T-helper 2 cell treated with Interferon-gamma antibody and Interleukin-4, amounts not matched to agents 5 μg/mL and 100 μg/mL, for 36 hours (primary cell): ENCODE data around the gene CUX1.

Source experiments
- DNase-seq: peaks from one replicate; pipeline ENCODE4 v3.0.0; 2021; ENCODE audit warnings: low spot score
- H3K27ac Mint-ChIP-seq: one replicate; pipeline ENCODE4 v1.8.0; 2021; ENCODE audit warnings: mild to moderate bottlenecking, mixed read lengths
- H3K27me3 Mint-ChIP-seq: one replicate; pipeline ENCODE4 v1.8.0; 2021; ENCODE audit warnings: low read depth, mixed read lengths
- H3K36me3 Mint-ChIP-seq: one replicate; pipeline ENCODE4 v1.8.0; 2021; ENCODE audit warnings: low read depth, mixed read lengths
- H3K4me1 Mint-ChIP-seq: one replicate; pipeline ENCODE4 v1.8.0; 2021; ENCODE audit warnings: low read depth, mixed read lengths
- H3K4me3 Mint-ChIP-seq: one replicate; pipeline ENCODE4 v1.8.0; 2022; ENCODE audit warnings: mild to moderate bottlenecking, moderate library complexity, mixed read lengths
- H3K9me3 Mint-ChIP-seq: one replicate; pipeline ENCODE4 v1.8.0; 2021; ENCODE audit warnings: mixed read lengths

Gene CUX1

DNA sequence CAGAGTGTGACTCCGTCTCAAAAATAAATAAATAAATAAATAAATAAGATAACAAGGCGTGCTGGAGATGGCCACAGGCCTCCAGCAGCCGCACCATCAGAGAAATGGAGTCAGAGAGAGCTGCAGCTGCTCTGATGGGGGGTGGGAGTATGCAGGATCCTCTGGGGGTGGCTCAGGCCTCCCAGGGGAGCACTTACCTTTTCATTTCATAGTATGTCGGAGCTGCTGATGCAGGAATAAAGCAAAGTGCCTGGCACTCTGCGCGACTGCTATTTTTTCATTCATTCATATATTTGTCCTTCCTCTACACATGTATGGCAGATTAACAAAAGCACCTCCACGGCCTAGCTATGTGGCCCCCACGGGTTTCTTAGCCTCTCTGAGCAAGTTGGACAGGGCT lies 175.9 kb downstream of the CUX1 start:
- Mint-ChIP-seq H3K4me3 (no peak overlapping the region), H3K4me1 (peaks cover 7% of the 10 kb centered on the region), H3K36me3 (no peaks in the 10 kb centered on the region), H3K27ac (no peak overlapping the region), H3K9me3 (no peaks in the 10 kb centered on the region), H3K27me3 (no peaks in the 10 kb centered on the region)
- DNase-seq: no peak

DNA sequence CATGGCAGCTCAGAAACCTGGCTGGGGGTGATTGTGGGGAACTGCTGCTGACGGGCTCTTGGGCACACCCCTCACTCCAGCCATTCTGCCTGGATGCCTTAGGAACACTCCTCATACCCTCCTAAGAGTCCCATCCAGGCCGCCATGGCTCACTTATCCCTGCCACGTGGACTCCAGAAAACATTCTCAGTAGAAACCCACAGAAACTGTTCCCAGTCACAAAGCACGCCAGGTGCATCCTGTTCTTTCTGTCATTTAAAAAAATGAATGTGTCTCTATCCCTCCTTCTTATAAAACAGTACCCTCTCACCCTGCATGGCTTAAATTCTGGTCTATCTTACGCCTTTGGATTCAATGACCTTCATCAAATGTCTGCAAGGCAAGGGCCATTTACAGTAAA lies 177.7 kb downstream of the CUX1 start:
- Mint-ChIP-seq H3K27me3 (no peaks in the 10 kb centered on the region), H3K4me3 (no peak overlapping the region), H3K9me3 (no peaks in the 10 kb centered on the region), H3K27ac (no peak overlapping the region), H3K4me1 (peaks cover 7% of the 10 kb centered on the region), H3K36me3 (no peaks in the 10 kb centered on the region)
- DNase-seq: no peak

DNA sequence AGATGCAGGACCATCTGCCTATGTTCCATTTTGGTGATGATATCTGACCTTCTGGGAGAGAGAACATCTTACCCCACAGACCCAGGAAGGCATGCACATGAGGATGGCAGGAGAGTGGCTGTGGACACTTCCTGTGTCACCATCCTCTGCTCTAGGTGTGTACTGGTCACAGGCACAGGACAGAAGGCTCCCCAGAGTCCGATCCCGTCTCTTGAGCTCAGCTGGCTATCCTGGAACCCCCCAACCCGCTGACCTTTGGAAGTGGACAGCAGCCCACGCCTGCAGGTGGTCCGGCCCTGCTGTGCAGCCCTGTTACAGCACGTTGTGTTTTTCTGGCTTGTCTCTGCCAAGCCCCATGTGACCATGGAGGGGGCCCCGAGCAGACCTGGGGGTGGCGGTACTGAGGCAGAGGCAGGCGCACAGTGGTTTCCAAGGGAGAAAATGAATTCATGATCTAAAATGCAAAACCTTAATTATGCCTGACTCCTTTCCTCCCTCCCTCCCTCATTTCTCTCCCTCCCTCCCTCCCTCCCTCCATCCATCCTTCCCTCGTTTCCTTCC lies 178.8 kb downstream of the CUX1 start:
- Mint-ChIP-seq H3K27me3 (no peaks in the 10 kb centered on the region), H3K9me3 (no peaks in the 10 kb centered on the region), H3K36me3 (no peaks in the 10 kb centered on the region), H3K27ac (no peak overlapping the region), H3K4me3 (no peak overlapping the region), H3K4me1 (peaks cover 2% of the 10 kb centered on the region)
- DNase-seq: no peak

DNA sequence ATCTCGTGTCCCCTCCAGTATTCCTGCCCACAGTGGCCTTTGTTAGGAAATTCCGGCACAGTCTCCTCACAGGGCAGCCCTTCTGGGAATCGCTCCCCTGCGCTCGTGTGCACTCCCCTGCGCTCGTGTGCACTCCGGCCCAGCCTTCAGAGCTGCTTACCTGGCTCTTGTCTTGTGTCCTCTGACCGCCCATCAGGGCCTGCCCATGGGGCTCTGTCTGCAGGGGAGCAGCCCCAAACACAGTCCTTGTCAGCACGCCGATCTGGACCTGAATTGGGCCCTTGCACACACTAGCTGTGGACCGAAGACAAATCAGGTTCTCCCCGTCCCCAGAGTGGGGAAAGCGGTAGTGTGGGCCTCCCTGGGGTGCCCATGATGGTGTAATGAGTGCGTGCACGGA lies 179.4 kb downstream of the CUX1 start:
- H3K27ac Mint-ChIP-seq: no peak overlapping the region
- peaks cover 2% of the 10 kb centered on the region for H3K4me1 Mint-ChIP-seq
- H3K27me3 Mint-ChIP-seq: no peaks in the 10 kb centered on the region
- H3K9me3 Mint-ChIP-seq: no peaks in the 10 kb centered on the region
- DNase-seq: no peak
- H3K4me3 Mint-ChIP-seq: no peak overlapping the region
- H3K36me3 Mint-ChIP-seq: no peaks in the 10 kb centered on the region

DNA sequence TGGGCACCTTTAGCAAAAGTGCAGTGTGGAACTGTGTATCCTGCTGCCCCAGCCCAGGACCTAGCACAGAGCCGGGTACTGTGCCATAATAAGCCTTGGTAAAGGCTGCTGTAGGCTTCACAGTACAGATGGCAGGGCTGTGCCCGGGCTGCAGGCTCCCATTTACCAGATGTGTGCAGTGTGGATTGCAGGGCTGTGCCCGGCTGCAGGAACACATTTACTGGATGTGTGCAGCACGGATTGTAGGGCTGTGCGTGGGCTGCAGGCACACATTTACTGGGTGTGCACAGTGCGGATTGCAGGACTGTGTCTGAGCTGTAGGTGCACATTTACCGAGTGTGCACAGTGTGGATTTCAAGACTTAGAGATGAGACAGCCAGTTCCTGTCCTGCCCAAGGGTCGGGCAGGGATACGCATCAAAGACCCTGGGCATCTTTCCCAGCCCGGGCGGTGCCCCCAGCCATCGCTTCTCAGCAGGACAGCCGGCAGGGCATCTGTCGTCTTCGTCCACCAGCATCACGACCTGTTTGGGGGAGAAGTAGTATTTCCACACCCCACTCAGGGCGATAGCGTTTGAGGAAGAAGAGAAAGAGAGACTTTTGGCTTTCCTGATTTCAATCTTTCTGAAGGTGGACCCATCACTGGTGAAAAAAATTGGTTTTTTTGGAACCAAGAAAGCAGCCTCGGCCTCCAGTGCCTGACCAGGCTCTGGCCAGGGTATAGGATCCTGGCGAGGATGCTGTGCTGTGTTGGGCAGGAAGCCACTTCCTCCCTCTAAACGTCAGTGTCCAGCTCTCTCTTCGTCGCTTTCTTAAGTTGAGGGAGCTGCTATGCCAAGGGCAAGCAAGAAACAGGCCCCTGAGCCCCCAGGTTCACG lies 180.8 kb downstream of the CUX1 start:
- peaks cover 2% of the 10 kb centered on the region for H3K4me1 Mint-ChIP-seq

DNA sequence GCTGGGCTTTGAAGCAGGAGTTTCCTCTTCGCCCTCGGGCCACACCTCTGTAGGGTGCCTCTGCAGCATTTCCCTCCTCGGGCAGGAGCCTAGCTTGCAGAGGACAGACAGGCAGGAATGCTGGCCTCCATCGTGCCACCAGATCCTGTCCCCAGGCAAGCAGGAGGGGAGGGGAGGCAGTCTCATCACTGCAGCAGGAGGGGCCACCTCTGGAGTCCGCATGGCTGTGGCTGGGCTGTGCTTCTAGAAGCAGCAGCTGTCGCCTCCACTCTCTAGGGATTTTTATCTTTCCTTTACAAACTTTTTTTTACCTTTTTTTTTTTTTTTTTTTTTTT lies 181.4 kb downstream of the CUX1 start:
- Mint-ChIP-seq H3K36me3 (no peaks in the 10 kb centered on the region), H3K9me3 (no peaks in the 10 kb centered on the region), H3K27ac (no peak overlapping the region)

More for the DNA sequence above, 180.8 kb downstream of the CUX1 start:
- H3K36me3 Mint-ChIP-seq: no peaks in the 10 kb centered on the region
- H3K27me3 Mint-ChIP-seq: no peaks in the 10 kb centered on the region
- H3K4me3 Mint-ChIP-seq: no peak overlapping the region
- no peak overlapping the region for H3K27ac Mint-ChIP-seq
- no peaks in the 10 kb centered on the region for H3K9me3 Mint-ChIP-seq
- no peak for DNase-seq

DNA sequence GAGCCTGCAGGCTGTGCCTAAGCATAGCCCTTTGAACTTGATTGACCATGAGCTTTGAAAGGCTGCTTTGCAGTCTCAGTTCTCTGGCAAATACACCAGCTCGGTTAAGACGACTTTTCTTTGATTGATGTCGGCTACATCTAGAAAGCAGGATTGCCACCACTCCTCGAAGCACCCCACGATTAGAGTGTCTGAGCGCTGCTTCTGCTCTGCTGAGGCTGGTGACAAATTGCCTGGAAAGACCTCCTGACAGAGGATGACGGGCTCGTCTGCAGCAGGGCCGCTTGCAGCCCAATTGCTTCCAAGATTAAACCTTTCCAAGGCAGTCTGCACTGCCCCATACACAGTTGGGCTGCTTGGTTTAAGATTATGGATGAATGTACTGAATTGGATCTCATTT lies 182.0 kb downstream of the CUX1 start:
- Mint-ChIP-seq H3K4me1 (peaks cover 2% of the 10 kb centered on the region), H3K36me3 (no peaks in the 10 kb centered on the region), H3K4me3 (no peak overlapping the region), H3K27ac (no peak overlapping the region), H3K9me3 (no peaks in the 10 kb centered on the region), H3K27me3 (no peaks in the 10 kb centered on the region)
- no peak for DNase-seq

More for the DNA sequence above, 181.4 kb downstream of the CUX1 start:
- H3K27me3 Mint-ChIP-seq: no peaks in the 10 kb centered on the region
- no peak for DNase-seq
- peaks cover 2% of the 10 kb centered on the region for H3K4me1 Mint-ChIP-seq
- no peak overlapping the region for H3K4me3 Mint-ChIP-seq

DNA sequence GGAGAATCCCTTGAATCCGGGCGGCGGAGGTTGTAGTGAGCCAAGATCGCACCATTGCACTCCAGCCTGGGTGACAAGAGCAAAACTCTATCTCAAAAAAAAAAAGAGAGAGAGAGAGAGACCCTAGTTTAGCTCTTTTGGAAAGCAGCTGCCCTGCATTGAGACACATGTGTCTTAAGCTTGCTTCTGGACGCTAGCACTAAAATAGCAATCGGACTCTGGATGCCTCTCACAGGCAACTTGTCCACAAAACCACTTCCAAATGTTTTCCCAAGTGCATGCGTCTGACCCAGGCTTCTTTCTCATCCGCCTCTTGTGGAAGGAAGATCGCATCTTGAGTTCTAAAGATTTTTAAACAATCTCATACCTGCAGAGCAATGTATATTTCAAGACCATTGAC lies 182.7 kb downstream of the CUX1 start:
- no peak for DNase-seq
- no peaks in the 10 kb centered on the region for H3K36me3 Mint-ChIP-seq
- no peak overlapping the region for H3K4me3 Mint-ChIP-seq
- peaks cover under 1% of the 10 kb centered on the region for H3K4me1 Mint-ChIP-seq
- H3K27me3 Mint-ChIP-seq: no peaks in the 10 kb centered on the region
- no peak overlapping the region for H3K27ac Mint-ChIP-seq
- H3K9me3 Mint-ChIP-seq: no peaks in the 10 kb centered on the region

DNA sequence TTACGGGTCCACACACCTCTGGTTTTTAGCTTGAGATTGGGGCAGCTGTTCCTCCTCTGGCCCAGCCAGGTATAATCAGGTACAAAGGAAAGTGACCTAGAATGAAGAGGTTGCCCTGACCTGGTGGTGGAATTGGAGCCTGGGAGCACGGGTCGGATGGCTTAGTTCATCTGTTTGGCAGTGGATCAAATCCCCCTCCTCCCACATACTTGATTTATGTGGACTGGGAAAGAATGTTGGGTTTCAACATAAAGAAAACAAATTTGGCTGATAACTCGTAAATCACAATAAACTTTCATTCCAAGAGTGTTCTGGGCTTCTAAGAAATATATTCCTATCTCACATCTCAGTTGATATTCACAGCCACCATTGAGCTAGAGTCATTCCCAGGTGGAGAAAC lies 186.8 kb downstream of the CUX1 start:
- Mint-ChIP-seq H3K27ac (no peak overlapping the region), H3K4me1 (no peaks in the 10 kb centered on the region), H3K4me3 (no peak overlapping the region), H3K36me3 (no peaks in the 10 kb centered on the region), H3K9me3 (no peaks in the 10 kb centered on the region), H3K27me3 (no peaks in the 10 kb centered on the region)
- DNase-seq: no peak

DNA sequence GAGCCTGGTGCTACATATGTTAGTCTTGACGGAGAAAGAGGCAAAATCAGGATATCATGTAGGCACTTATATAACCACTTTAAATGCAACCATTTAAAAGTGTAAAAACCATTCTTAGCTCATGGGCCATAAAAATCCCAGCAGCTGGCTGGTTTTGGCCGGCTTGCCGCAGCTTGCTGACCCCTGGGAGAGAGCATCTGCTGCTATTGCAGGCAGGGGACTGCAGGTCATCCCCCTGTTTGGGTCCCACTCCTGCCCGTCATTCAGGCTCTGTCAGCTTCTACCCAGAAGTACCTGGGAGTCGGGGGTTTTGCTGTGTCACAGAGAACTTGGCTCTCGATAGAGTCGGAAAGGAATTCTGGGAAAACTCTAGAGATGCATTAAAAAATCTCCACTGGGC lies 187.4 kb downstream of the CUX1 start:
- no peak for DNase-seq
- H3K36me3 Mint-ChIP-seq: no peaks in the 10 kb centered on the region
- H3K27ac Mint-ChIP-seq: no peak overlapping the region
- H3K9me3 Mint-ChIP-seq: no peaks in the 10 kb centered on the region
- H3K4me3 Mint-ChIP-seq: no peak overlapping the region
- H3K4me1 Mint-ChIP-seq: no peaks in the 10 kb centered on the region
- H3K27me3 Mint-ChIP-seq: no peaks in the 10 kb centered on the region

DNA sequence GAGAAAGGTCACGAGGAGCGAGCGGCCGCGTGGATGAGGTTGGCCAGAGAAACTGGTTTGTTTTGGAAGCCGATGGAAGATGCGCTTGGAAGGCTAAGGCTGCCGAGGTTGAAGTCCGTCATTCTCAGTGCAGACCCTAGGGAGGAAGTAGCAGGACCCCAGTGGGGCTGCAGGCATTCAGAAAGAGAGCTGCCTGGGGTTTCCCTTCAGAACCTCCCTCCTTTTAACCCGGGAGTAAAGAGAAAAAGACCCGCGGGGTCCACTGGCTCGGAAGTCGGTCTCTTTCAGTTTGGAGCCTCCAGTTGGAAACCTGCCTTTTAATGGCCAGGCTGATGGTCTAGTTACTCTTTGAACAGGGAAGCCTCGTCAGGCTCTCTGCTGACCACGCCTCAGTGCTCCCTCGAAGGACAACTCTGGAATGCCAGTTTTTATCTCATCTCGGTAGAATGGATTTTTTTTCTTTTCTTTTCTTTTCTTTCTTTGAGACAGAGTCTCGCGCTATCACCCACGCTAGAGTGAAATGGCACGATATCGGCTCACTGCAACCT lies 188.6 kb downstream of the CUX1 start:
- Mint-ChIP-seq H3K4me1 (no peaks in the 10 kb centered on the region), H3K27me3 (no peaks in the 10 kb centered on the region)

DNA sequence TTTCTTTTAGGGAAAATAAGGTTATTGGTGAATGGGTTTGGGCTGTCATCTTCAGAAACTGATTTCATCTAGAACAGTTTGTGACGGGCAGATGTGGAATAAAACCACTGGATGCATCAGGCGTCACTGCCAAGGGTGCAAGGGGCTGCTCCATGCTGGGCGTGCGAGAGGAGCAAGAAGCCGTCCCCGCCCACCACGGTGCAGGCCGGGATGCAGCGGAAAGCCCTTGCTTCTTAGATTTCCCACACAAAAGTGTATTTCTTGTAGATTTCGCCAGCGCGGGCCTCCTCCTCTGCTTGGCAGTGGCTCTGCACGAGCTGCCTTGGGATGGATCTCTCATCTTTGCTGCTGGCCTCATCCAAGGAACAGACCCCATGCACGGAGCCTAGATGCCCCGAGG lies 189.3 kb downstream of the CUX1 start:
- no peaks in the 10 kb centered on the region for H3K9me3 Mint-ChIP-seq
- DNase-seq: no peak
- H3K4me3 Mint-ChIP-seq: no peak overlapping the region
- H3K36me3 Mint-ChIP-seq: no peaks in the 10 kb centered on the region
- H3K4me1 Mint-ChIP-seq: no peaks in the 10 kb centered on the region
- H3K27me3 Mint-ChIP-seq: no peaks in the 10 kb centered on the region
- no peak overlapping the region for H3K27ac Mint-ChIP-seq

More for the DNA sequence above, 188.6 kb downstream of the CUX1 start:
- Mint-ChIP-seq H3K27ac (no peak overlapping the region), H3K4me3 (no peak overlapping the region), H3K9me3 (no peaks in the 10 kb centered on the region), H3K36me3 (no peaks in the 10 kb centered on the region)
- DNase-seq: no peak

DNA sequence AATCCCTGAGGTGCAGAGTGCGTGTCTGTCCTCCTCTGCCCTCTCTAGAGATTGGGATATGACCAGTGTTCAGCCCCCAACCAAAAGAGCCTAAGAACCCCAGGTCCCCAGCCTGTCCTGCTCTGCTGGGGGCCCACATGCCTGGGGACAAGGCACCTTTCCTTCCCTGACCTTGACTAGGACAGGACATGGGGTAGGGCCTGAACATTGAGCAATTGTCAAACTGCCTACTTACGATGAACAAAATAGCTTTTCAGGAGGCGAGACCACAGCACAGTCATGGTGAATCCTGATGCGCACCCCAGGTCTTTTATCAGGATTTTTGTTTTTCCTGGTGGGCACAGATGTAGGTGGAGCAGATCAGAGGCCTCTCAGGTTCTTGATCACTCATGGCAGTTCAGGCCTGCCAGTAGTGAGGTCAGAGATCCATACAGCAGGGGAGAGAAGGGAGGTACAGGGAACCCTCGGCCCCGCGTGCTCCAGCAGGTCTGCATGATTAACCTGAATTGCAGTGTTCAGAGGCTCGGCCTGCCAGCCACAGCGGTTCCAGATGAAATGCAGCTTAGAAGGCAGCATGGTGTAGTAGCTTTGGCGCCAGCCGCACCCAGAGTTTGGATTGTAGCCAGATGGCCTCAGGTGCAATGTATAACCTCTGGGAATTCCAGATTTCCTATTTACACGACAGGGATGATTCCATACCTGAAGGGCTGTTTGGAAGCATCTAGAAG lies 191.3 kb downstream of the CUX1 start:
- Mint-ChIP-seq H3K27ac (no peak overlapping the region), H3K4me3 (no peak overlapping the region), H3K27me3 (no peaks in the 10 kb centered on the region), H3K4me1 (no peaks in the 10 kb centered on the region), H3K36me3 (no peaks in the 10 kb centered on the region), H3K9me3 (no peaks in the 10 kb centered on the region)
- no peak for DNase-seq

DNA sequence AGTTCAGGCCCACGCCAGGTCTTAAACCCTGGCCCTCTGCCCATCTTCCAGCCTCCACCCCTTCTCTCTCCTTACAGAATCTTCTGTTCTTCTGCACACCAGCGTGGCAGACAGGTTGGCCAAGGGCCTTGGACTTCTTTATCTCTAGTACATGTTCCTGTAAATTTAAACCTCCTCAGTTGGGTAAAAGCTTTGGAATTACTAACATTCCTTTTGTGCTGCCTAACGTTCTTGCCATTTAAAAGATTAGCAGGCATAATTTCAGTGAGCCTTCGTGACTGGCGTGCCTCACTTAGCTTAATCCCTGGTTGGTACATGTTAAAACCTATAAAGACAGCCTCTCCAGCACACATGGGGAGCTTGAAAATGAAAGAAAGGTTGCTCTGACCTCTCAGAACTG lies 192.2 kb downstream of the CUX1 start:
- Mint-ChIP-seq H3K36me3 (no peaks in the 10 kb centered on the region), H3K27me3 (no peaks in the 10 kb centered on the region), H3K4me3 (no peak overlapping the region), H3K27ac (no peak overlapping the region), H3K9me3 (no peaks in the 10 kb centered on the region), H3K4me1 (no peaks in the 10 kb centered on the region)
- DNase-seq: no peak
